ENCODE results near the gene SLC8A1.

The SLC8A1 gene

DNA sequence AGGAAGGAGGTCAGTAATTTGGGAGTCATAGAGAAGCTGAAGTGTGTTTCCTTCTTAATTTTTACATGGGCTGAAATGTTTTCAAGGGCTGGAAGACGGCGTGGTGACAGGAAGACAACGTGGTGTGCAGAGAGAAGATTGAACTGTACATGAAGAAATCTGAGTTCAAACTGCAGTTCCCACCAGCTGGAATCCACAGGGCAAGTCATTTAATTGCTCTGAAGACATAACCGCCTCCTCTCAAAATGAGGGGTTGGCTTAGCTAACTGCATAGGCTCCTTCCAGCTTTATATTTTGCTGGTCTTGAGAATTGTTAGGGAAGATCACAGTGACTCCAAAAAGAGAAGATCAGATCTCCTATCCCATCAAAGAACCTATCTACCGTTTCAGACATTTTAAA lies 103.9 kb downstream of the SLC8A1 start:
- no peak for DNase-seq

DNA sequence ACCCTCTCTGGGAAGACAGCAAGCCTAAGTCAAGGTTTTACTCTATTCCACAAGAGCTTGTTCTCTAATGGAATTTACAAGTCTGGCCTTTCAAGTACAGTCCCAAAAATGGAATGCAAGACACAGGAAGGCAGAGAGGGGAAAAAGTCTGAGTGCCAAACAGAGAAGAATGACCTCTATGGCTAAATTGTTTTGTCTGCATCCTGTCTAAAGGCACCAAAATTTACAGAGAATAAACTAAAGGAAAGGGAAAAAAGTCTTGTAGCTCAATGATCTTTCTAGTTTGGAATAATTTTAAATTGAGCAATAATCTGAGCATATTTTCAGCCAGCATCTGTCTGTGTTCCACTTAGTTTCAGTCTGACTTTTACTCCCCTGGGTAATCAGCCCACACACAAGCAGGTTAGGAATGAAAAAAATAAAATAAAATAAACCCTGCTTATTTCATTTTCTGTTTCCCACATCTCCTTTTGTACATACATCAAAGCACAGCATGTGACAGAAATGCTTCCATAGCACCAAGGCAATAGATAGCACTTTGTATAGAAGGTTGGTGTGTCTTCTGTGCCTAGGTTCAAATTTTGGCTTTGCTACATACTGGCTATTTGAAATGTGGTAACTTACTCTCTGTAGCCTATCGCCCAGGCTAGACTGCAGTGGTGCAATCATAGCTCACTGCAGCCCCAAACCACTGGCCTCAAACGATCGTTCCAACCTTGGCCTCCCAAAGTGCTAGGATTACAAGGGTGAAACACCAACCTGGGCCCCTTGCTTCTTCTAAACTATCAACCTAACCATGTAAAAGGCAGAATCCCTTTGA lies 105.1 kb downstream of the SLC8A1 start:
- DNase-seq, result no peak

DNA sequence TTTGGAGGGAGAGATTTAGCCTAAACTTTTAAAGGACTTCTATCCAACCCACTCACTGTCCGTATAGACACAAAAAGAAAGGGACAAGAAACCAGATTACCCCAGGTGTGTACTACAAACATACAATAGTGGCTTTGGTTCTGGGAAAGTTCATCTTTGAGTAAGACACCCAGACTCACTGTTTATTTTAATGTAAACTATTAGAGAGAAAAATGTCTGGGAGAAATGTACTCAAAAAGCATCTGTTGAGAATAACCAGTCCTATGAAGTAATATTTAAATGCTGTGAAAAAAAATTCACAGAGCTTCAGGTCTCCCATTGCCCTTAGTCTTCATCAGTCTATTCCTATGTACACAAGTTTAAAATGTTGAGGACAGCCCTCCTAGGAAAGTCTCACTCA lies 107.5 kb downstream of the SLC8A1 start:
- DNase-seq, result no peak

DNA sequence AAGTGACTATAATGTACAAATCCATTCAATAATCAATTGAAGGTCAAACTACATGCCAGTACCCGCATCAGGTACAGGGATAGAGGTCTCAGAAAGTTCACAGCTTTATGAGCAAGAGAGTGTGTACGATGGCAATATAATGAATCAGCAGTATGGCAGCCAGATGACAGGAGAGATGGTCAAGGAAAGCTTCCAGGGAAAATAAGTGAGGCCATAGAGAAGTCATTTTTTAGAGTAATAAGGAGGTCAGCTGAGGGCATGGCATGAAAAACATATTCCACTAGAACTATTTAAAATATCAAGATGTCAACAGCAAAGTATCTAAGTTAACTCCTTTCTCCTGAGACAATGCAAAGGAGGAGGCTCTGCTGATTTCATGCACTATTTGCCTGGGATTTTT lies 108.0 kb downstream of the SLC8A1 start:
- DNase-seq, result no peak

DNA sequence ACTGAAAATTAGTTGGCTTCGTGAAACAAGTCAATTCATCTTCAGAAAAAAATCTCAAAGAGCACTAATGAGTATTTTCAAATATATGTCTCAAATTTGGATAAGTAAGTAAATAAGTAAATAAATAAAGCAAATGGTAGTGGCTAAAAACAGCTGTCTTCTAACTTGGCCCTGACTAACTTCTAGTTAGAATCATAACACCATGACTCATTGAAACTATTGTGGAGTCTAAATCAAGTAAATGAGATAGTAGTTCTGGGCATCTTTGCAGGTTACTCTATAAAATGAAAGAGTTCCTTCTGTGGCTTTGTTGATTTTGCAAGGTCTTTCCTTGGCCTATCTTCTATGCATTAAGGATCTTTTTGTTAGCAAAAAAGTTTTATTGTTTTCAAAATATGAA lies 110.7 kb downstream of the SLC8A1 start:
- DNase-seq, result no peak

DNA sequence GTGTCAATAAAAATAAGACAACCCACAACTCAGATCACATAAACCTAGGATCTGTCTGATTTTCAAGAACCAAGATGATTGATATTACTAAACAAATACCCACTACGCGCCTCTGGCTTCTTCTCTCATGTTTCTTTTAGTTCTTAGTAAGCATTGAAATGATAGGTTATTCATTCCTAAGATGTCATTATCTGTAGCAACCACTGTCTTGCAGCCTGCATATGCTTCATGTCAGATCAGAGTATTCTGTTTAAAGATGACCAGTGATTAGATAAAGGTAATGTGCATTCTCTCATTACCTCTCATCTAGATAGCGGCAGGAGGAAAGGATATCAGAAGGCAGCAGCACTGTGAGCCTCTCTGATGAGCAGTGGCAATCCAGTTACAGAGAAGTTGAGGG lies 112.9 kb downstream of the SLC8A1 start:
- DNase-seq, result no peak

DNA sequence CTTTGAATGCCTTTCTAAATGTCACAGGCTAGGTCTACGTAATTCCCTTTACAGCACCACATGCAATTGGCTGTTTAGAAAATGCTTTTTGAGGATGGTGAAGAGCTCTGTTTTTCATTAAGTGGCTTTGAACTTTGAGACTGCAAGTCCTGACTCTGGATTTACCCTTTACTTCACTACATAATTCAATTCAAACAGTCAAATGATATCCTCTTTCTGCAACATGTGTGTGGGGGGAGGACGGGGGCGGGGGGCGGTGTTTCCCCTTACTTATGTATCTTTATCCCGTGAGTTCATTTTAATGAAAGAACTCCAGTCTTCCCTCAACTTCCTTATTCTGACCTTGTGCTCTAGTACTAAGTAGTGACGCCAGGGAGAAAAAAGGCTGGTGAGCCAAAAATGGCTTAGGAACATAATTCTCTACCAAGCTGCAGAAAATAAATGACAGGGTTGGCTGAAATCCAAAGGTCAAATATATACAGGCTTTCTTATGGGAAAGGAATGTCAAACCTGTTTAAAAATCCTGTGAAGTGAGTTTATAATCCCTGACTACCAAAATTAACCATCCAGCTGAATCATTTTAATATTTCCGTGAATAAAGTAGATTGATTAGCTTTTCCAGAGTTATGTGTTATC lies 119.6 kb downstream of the SLC8A1 start:
- DNase-seq, result no peak

DNA sequence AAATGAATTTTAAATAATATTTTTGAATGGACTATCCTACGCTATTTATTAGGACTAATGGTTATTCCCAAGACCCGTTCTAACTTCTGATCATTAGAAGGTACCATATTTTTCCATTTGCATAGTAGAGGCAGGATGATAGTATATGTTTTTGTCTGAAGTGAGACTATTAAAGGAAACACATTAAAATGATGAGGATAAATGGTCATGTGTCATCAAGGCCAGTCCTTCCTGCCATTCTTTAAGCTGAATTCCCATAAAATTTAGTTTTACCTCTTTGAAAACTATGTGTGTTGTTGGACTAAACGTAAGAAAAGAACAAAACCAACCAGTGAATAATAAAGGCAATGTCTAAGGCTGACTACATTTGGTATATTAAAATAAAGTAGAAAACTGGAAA lies 121.8 kb downstream of the SLC8A1 start:
- no peak for DNase-seq

DNA sequence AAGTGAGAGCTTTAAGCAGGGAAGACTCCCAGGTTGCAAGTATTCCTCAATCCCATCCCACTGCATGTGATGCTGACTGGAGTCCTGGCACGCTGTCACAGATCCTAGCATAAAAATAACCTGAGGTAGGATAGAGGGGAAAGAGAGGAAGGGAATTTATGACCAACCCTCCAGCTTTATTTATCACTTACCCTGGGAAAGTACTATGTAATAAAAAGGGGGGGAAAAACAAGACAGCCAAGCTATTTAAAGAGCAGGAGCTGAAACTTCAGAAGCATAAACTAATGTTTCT lies 122.2 kb downstream of the SLC8A1 start:
- DNase-seq, result no peak

DNA sequence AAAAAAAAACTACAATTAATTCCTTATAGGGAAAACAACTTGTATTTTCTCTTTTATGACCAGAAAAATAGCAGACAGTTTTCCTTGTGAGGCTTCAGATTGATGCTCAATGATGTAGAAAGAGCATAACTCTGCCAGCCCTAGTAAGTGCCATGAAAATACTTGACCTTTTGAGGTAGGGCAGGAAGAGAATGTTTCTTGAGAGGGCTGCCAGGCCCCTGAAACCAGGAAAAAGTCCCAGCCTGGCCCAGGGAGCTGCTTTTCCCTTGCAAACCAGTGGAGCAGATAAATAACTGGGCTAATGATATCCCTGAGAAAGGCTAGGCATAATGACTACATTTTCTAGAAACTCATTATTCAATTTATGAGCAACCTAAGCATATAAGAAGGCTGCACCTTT lies 126.8 kb downstream of the SLC8A1 start:
- peak in 1 of 2 donors; percentile 8 for DNase-seq

DNA sequence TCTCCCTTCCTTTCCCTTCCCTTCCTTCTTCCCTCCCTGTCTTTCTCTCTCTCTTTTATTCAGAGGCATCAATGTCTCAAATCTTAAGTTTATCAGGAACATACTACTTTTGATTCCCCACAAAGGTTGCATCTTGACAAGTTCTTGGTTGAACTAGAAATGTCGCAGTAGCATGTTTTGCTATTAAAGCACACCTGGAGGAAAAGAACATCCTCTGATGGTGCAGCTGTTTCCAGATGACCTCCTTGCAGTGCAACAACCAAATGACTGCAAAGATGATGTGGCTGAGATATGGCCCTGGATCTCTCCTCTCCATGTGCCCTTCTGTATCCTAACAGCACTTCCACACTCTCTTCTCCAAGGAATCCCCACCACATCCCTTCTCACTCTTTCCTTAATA lies 127.2 kb downstream of the SLC8A1 start:
- DNase-seq, result no peak

DNA sequence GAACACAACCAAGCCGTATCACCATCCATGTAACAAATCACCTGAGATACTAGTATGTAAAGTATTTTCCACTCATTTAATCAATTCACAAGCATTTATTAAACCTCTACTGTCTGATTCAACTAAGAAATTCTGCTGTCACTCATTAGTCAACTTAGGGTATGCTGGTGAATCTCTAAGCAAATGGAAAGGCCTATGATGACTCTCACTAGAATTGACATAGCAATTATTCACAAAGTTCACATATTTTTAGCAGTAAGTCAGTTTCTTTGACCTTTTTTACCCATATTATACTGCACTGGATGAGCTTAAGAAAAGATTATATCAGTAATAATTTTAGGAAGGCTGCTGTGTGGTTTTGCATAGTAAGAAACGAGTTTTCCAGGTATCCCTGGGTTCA lies 130.1 kb downstream of the SLC8A1 start:
- no peak for DNase-seq

DNA sequence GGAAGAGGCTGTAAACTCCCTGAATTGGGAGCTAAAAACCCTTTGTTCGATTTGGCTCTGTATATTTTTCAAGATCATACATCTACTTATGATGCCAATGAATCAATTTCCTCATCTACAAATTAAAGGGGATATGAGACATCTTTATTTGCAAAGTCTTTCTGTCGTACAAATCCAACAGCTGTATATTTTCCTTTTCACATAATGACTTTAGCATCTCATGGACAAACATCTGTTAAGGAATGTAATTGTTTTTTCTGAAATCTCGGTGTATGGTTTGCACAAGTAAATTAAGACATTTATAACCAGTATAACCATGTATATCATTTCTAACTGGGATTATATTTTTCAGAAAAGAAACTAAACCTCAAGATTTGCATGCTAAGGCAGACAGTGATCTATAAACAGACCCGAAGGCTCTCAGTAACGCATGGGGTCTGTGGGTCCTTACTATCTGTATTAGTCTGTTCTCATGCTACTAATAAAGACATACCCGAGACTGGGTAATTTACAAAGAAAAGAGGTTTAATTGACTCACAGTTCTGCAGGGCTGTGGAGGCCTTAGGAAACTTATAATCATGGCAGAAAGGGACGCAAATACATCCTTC lies 130.8 kb downstream of the SLC8A1 start:
- no peak for DNase-seq

DNA sequence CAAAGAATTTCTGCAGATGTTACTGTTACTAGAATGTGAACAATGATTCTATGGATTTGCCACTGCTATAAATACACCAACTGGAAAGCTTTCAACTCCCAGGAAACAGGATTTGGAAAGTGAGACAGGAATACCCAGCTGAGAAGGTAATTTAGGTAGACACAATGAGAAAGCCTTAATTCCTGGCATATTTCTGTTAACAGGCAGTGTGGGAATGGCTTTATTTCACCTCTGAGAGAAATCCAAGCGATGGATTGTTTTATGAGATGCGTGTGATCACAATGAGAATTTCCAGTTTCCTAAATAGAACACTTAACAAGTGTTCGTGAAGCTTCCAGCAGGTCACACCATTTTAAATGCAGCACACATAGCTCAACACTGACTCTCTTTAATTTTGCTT lies 133.0 kb downstream of the SLC8A1 start:
- no peak for DNase-seq

DNA sequence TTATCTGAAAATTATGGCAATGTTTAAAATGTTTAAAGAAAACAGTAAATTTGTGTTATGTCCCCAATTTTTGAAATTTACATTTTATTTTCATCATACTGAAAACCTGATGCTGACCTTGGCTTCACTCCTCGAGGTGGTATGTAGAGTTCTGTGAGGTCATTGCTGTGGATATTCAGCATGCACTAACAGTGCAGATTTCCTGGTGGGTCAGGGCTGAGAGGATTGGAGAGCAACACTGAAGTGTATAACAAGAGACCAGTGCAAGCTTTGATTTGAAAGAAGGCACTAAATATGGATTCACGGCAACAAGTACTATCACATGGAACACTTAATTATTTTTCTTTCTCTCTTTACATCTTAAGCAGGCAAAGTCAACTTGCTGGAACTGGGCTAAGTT lies 134.1 kb downstream of the SLC8A1 start:
- DNase-seq, result no peak

DNA sequence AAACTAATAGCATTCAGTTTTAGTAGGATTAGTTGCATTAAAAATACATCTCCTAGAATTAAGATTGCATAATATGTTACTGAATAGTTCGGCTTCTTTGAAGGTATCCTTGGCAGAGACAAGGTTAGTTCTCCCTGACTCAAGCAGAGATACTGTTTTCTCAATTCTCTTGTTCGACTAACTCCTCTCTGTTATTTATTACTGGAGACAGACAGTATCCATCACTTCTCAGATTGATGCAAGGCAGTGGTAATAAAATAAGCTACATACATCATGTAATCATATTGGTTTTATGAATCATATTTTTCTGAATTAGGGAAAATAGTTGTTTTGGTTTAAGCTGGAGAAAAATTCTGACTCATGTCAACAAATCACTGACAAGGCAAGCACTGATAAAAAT lies 134.8 kb downstream of the SLC8A1 start:
- no peak for DNase-seq

DNA sequence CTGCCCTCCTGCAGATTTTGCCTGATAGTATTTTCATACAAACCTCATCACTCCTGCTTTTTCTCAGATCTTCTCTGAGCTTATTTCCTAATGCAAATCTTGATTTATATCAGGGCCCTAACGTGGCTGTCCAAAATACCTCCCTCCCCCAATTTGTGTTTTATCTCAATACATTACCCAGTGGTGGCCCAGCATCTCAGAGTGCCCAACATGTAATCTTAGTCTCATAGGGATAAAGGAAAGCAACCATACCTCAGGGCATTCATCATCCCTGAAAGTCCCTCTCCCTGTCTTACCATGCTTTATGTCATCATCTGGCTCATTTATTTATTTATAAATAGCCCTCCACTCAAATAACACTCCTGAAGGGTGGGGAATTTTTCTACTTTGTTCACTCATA lies 135.3 kb downstream of the SLC8A1 start:
- DNase-seq, result no peak

DNA sequence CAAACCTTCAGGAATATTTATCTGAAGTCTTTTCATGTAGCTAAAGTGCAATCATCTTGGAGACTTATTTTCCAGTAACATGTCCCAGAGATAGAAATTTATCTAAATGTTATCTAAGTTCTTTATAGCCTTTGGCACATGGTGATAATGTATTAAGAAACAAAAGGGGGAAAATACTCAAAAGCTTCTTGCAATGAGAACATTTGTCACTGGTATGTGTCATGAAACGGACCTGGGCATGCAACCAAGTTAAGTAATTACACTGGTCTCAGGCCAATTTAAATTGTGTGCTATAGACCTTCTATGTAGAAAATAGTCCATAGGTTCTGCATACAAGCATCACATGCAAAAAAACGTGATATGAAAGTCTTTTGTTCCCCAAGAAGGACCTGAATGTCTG lies 136.2 kb downstream of the SLC8A1 start:
- DNase-seq, result no peak

DNA sequence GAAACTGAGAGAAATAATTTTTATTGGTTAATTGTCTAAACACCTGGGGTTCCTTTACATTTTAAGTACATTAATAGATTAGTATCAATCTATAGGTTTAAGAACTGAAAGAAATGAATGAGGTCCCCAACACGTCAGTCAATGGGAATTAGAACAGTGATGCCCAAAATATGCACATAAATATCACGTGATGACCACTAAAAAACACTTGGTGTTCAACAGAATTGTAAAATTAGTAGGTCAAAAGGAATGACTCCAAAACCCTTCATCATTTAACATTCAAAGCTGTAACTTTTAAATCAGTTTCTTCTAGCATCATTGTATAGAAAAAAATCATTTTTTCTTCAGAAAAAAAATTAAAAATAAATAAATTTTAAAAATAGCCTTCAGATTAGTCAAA lies 140.9 kb downstream of the SLC8A1 start:
- no peak for DNase-seq

DNA sequence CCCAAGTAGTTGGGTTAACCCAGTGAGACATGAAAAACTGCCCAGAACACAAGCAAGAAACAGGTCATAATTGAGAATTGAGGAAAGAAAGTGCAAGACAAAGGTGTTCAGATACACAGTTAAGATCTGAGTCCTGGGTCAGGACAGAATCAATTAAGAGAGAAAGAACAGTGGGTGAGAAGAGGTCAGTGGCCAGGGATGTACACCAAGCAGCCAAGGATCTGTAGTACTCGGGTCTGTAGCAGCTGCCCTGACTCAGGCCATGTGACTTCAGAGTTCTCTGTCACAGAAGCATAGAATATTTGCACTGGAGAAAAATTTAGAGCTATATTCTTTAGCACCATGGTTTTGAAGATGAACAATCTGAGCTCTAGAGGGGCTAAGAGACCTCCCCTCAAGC lies 141.6 kb downstream of the SLC8A1 start:
- DNase-seq, result no peak

DNA sequence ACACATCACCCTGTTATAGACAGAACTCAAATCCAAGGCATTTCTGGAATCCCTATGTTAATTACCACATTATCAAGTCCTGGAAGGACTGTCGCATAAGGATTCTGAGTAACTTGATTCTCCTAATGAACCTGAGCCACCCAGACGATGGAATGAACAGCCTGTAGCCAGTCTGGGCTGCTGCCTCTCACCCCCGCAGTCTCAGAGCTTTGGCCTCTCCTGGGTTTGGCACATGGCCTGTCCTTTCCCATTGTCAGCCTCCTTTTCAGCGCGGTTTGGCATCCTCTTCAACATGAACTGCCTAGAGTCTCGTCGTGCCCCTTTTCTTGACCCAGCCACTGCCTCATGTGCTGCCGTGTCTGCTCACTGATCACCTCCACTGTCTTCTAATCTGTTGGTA lies 147.6 kb downstream of the SLC8A1 start:
- DNase-seq, result no peak

DNA sequence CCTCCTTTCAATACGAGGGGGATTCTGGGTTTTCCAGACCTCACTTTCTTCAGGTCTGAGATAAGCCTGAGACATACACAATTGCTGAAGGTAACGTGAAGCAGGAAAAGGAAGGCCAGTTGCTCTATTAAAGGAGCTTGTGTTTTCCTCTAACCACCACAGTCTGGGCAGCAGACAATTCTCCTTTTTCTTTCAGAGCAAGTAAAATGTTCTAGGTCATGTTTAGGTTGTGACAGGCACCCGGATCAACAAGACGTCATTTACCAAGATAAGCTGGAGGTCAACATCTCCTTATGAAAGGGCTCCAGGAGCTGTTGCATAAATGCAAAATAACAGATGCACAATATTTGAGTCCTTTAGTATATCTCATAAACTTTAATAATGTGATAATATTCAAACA lies 148.1 kb downstream of the SLC8A1 start:
- DNase-seq, result no peak

DNA sequence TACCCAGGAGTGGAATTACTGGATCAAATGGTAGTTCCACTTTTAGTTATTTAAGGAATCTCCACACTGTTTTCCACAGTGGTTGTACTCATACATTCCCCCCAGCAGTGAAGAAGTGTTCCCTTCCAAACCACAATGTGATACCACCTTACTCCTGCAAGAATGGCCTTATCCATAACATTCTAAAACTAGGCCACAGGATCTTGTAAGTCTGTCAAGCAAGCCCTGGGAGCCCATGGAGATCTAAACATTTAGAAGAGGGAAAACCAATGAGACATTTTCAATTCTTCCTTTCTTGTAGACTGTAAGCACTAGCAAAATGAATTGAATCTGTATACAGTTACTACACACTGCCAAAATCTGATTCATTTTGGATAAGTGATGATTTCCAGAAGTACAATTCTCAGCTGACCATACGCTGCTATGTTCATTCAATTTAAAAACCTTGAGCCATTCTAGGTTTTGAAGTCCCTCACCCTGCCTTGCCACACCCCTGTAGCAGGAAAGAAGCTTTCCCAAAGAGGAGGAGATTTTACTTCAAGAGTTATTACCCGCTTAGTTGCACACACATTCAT lies 149.1 kb downstream of the SLC8A1 start:
- DNase-seq, result no peak

DNA sequence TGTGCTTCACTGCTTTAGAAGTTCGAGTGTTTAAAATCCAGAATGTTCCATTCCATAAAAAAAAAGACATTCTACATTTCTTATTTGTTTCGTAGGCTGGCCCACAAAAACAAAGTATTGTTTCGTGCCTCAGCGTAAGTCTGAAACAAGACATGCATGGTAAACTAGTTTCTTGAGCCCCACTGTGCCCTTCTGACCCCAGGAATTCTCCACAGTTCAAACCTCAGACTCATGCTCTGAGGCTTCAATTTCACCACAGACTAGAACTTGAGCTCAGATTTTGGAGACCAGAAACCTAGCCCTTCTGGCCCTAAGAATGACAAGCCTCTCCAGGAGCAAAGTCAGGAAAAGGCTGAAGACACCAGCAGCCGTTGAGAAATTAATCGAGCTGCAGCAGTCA lies 151.5 kb downstream of the SLC8A1 start:
- DNase-seq, result no peak
